Stimulated activated naive CD8-positive, alpha-beta T cell treated with anti-CD3 and anti-CD28 coated beads, Interleukin-15, Interleukin-2, amounts not matched to agents 100 ng/mL and 50 ng/mL, for 24 hours (primary cell): ENCODE measurements around the gene GPR78.
"Not testable (repeated sequence)": the region's sequence is repeated elsewhere in the genome, so short reads cannot be mapped to it uniquely, and the experiment has no call there.

Experiments used
- H3K27ac Mint-ChIP-seq: one replicate; pipeline ENCODE4 v1.8.0; 2021; ENCODE audit warnings: mild to moderate bottlenecking, mixed read lengths
- H3K27me3 Mint-ChIP-seq: one replicate; pipeline ENCODE4 v1.8.0; 2021; ENCODE audit warnings: mixed read lengths
- H3K36me3 Mint-ChIP-seq: one replicate; pipeline ENCODE4 v1.8.0; 2021; ENCODE audit warnings: low read depth, mixed read lengths
- H3K4me1 Mint-ChIP-seq: one replicate; pipeline ENCODE4 v1.8.0; 2021; ENCODE audit warnings: low read depth, mixed read lengths
- H3K4me3 Mint-ChIP-seq: one replicate; pipeline ENCODE4 v1.8.0; 2021; ENCODE audit warnings: mild to moderate bottlenecking, mixed read lengths
- H3K9me3 Mint-ChIP-seq: one replicate; pipeline ENCODE4 v1.8.0; 2021; ENCODE audit warnings: mixed read lengths

GPR78 gene

GRCh38 chr4:8614365-8615193, 34.4 kb downstream of the GPR78 start:
- Mint-ChIP-seq H3K36me3 (no peaks in the 10 kb centered on the region), H3K4me1 (no peaks in the 10 kb centered on the region), H3K27ac (no peak overlapping the region), H3K9me3 (no peaks in the 10 kb centered on the region), H3K4me3 (no peak overlapping the region), H3K27me3 (no peaks in the 10 kb centered on the region)

DNA sequence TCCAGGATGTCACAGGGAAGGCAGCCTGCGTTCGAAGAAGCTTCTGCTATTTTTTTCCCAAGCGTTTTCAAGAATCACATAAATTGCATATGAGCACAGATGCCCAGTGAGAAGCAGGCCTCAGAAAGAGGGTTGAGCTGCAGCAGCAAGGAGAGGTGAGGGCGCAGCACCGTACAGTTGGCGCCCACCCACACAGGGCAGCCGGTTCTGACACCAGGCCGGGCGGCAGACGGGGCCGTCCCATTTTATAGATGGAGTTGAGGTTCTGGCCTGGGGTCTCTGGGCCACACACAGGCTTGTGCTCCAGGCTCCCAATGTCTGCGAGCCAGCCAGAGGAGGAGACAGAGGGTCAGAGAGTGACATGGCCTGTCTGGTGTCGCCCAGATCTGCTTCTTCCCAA, 35.2 kb downstream of the GPR78 start:
- no peak overlapping the region for H3K4me3 Mint-ChIP-seq
- no peak overlapping the region for H3K27ac Mint-ChIP-seq
- no peaks in the 10 kb centered on the region for H3K4me1 Mint-ChIP-seq
- no peaks in the 10 kb centered on the region for H3K9me3 Mint-ChIP-seq
- H3K36me3 Mint-ChIP-seq = no peaks in the 10 kb centered on the region
- H3K27me3 Mint-ChIP-seq = no peaks in the 10 kb centered on the region

- H3K4me1 Mint-ChIP-seq = no peaks in the 10 kb centered on the region
- no peaks in the 10 kb centered on the region for H3K27me3 Mint-ChIP-seq
- H3K27ac Mint-ChIP-seq = no peak overlapping the region
- H3K9me3 Mint-ChIP-seq = no peaks in the 10 kb centered on the region
- H3K36me3 Mint-ChIP-seq = no peaks in the 10 kb centered on the region
- H3K4me3 Mint-ChIP-seq = no peak overlapping the region
Observed at GRCh38 chr4:8615921-8616787, 36.0 kb downstream of the GPR78 start.

DNA sequence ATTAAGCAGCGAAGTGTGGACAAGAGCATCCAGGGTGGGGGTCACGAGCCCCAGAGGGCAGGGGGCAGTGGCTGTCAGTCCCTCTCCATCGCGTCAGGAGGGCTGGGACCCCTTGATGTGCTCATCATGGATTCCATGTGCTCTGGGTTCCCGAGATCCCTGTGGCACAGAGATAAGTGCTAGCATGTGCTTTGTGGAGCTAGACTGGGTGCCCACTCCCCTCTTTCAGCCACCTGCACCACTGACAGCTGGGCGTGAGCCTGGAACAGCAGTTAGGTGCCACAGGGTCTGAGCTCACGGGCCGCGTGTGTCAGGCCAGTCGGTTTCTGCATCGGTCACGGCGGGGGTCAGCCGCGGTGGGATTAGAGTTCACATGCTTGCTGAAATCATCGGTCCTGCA, 36.6 kb downstream of the GPR78 start:
- no peak overlapping the region for H3K27ac Mint-ChIP-seq
- H3K27me3 Mint-ChIP-seq = no peaks in the 10 kb centered on the region
- H3K36me3 Mint-ChIP-seq = no peaks in the 10 kb centered on the region
- no peaks in the 10 kb centered on the region for H3K9me3 Mint-ChIP-seq
- H3K4me1 Mint-ChIP-seq = no peaks in the 10 kb centered on the region
- no peak overlapping the region for H3K4me3 Mint-ChIP-seq

GRCh38 chr4:8617486-8618040, 37.4 kb downstream of the GPR78 start:
- Mint-ChIP-seq H3K9me3 (no peaks in the 10 kb centered on the region), H3K4me3 (no peak overlapping the region), H3K27ac (no peak overlapping the region), H3K4me1 (no peaks in the 10 kb centered on the region), H3K36me3 (no peaks in the 10 kb centered on the region), H3K27me3 (no peaks in the 10 kb centered on the region)

DNA sequence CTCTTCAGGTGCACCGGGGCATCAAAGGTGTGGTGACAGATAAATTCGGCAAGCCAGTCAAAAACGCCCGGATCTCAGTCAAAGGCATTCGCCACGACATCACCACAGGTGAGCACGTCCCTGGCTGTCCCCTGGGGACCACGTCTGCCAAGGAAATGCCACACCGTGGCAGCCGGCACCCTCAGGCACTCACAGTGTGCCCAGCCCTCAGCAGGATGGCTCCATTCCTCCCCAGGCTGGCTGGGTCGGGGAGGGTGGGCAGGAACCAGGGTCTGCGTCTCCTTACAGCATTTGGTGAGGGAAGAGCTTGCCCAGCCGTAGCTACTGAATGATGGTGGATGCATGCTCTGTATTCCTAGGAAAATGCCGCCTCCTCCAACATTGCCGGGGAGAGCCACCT, 38.2 kb downstream of the GPR78 start:
- Mint-ChIP-seq H3K27me3 (no peaks in the 10 kb centered on the region), H3K9me3 (no peaks in the 10 kb centered on the region), H3K36me3 (no peaks in the 10 kb centered on the region), H3K4me3 (no peak overlapping the region), H3K27ac (no peak overlapping the region), H3K4me1 (no peaks in the 10 kb centered on the region)

DNA sequence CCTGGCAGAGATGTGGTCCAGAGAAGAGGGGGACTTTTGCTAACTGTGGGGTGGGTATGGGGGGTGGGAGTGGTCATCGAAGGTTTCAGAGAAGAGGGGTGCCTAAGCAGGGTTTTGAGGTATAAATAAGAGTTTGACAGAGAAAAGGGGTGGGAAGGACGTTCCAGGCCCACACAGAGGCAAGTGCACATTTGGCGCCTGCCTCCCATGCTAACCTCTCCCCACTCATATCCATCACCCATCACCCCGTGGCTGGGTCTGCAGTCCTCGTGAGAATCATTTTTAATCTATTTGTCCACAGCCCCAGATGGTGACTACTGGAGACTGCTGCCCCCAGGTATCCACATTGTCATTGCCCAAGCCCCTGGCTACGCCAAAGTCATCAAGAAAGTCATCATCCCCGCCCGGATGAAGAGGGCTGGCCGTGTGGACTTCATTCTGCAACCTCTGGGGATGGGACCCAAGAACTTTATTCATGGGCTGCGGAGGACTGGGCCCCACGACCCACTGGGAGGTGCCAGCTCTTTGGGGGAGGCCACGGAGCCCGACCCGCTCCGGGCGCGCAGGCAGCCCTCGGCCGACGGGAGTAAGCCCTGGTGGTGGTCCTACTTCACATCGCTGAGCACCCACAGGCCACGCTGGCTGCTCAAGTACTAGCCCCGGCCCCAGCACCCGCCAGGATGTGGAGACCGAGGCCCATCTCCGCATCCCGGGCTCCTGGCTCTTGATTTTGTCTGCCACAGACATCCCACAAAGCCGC, 38.9 kb downstream of the GPR78 start:
- H3K27ac Mint-ChIP-seq = no peak overlapping the region
- no peak overlapping the region for H3K4me3 Mint-ChIP-seq
- H3K4me1 Mint-ChIP-seq = no peaks in the 10 kb centered on the region
- no peaks in the 10 kb centered on the region for H3K9me3 Mint-ChIP-seq
- H3K27me3 Mint-ChIP-seq = no peaks in the 10 kb centered on the region
- no peaks in the 10 kb centered on the region for H3K36me3 Mint-ChIP-seq

- H3K27ac Mint-ChIP-seq, H3K36me3 Mint-ChIP-seq, H3K9me3 Mint-ChIP-seq, H3K27me3 Mint-ChIP-seq, H3K4me3 Mint-ChIP-seq, H3K4me1 Mint-ChIP-seq: not testable (repeated sequence)
Observed at GRCh38 chr4:8621135-8621534, 40.9 kb downstream of the GPR78 start.

- not testable (repeated sequence) for H3K27me3 Mint-ChIP-seq, H3K36me3 Mint-ChIP-seq, H3K4me3 Mint-ChIP-seq, H3K4me1 Mint-ChIP-seq, H3K27ac Mint-ChIP-seq, H3K9me3 Mint-ChIP-seq
Observed at GRCh38 chr4:8624601-8625272, 44.5 kb downstream of the GPR78 start.

GRCh38 chr4:8630240-8630905, 50.2 kb downstream of the GPR78 start:
- not testable (repeated sequence) for H3K4me1 Mint-ChIP-seq, H3K4me3 Mint-ChIP-seq, H3K27me3 Mint-ChIP-seq, H3K36me3 Mint-ChIP-seq, H3K9me3 Mint-ChIP-seq, H3K27ac Mint-ChIP-seq

GRCh38 chr4:8631896-8632295, 51.7 kb downstream of the GPR78 start:
- H3K9me3 Mint-ChIP-seq, H3K27me3 Mint-ChIP-seq, H3K27ac Mint-ChIP-seq, H3K4me3 Mint-ChIP-seq, H3K36me3 Mint-ChIP-seq, H3K4me1 Mint-ChIP-seq: not testable (repeated sequence)

GRCh38 chr4:8634773-8635172, 54.6 kb downstream of the GPR78 start:
- H3K36me3 Mint-ChIP-seq, H3K27ac Mint-ChIP-seq, H3K27me3 Mint-ChIP-seq, H3K4me3 Mint-ChIP-seq, H3K9me3 Mint-ChIP-seq, H3K4me1 Mint-ChIP-seq: not testable (repeated sequence)

GRCh38 chr4:8635897-8636554, 55.8 kb downstream of the GPR78 start:
- H3K27ac Mint-ChIP-seq, H3K36me3 Mint-ChIP-seq, H3K4me3 Mint-ChIP-seq, H3K4me1 Mint-ChIP-seq, H3K9me3 Mint-ChIP-seq, H3K27me3 Mint-ChIP-seq: not testable (repeated sequence)
